ENCODE data around the gene POLR3F. TPM values are rescaled to one million over a fixed set of nuclear protein-coding genes. Genes with fewer than 3 reads are reported as not detected.

POLR3F gene
- polyA plus RNA-seq, 1 donor, result 22.8 TPM

Other genes with a start within 250 kb of the POLR3F start
- 35.1 TPM for gene ZNF133, start 178.9 kb upstream of the POLR3F start, polyA plus RNA-seq (ENCODE audit: insufficient read length)
- gene DZANK1, start 360 bp upstream of the POLR3F start, polyA plus RNA-seq (ENCODE audit: insufficient read length), result 11.8 TPM
- gene RBBP9, start 29.8 kb downstream of the POLR3F start, polyA plus RNA-seq (ENCODE audit: insufficient read length), result 33.4 TPM
- gene SEC23B, start 40.5 kb downstream of the POLR3F start, polyA plus RNA-seq (ENCODE audit: insufficient read length), result 63.3 TPM
- gene SMIM26, start 100.0 kb downstream of the POLR3F start, polyA plus RNA-seq (ENCODE audit: insufficient read length), result 74.8 TPM
- 28.3 TPM for gene DTD1, start 120.7 kb downstream of the POLR3F start, polyA plus RNA-seq (ENCODE audit: insufficient read length)